Astrocyte of the hippocampus (primary cell): ENCODE measurements around the gene VWA7.
"Not testable (repeated sequence)": the region's sequence is repeated elsewhere in the genome, so short reads cannot be mapped to it uniquely, and the experiment has no call there.

ENCODE experiments used
- DNase-seq: peaks from one replicate; pipeline ENCODE4 v3.0.0; 2011; ENCODE audit warnings: low read depth, low spot score

Gene VWA7, protein sequence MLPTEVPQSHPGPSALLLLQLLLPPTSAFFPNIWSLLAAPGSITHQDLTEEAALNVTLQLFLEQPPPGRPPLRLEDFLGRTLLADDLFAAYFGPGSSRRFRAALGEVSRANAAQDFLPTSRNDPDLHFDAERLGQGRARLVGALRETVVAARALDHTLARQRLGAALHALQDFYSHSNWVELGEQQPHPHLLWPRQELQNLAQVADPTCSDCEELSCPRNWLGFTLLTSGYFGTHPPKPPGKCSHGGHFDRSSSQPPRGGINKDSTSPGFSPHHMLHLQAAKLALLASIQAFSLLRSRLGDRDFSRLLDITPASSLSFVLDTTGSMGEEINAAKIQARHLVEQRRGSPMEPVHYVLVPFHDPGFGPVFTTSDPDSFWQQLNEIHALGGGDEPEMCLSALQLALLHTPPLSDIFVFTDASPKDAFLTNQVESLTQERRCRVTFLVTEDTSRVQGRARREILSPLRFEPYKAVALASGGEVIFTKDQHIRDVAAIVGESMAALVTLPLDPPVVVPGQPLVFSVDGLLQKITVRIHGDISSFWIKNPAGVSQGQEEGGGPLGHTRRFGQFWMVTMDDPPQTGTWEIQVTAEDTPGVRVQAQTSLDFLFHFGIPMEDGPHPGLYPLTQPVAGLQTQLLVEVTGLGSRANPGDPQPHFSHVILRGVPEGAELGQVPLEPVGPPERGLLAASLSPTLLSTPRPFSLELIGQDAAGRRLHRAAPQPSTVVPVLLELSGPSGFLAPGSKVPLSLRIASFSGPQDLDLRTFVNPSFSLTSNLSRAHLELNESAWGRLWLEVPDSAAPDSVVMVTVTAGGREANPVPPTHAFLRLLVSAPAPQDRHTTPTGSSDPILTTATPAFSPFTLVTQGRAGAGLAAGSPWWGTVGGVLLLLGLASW

DNA sequence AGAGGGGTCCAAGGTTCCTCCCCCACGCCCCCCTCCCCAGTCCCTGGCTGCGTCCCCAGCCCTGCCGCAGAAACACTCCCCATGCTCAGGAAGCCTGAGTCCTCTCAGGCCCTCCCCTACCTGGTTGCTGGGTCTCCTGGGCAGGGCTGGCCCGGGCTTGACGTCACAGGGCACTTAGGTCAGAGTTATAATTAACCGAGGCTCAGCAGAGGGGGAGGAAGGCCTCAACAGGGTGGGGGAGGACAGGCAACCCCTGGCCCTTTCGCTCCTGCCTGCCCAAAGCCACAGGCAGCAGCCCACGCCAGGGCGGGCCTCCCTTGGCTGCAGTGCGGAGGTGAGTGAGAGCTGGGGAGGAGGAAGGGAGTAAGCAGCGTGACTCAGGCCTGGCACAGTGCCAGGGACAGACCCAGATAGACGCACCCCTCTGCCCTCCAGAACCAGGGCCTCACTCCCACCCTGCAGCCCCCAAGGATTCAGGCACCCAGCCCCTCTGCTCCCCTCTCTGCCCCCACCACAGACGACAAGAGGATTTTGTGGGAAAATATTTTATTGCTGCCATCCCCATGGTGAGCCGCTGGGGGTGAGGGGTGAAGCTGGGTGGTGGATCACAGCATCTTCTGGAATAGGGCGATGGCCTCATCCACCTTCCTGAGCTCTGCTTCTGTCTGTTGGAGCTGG is at the start of gene VWA7:
VWA7 (minus strand) TSS at position 340 of the 678 bp plus-strand sequence. CDS start 549 bp downstream, outside the sequence.
- peak; percentile 84 for DNase-seq

DNA sequence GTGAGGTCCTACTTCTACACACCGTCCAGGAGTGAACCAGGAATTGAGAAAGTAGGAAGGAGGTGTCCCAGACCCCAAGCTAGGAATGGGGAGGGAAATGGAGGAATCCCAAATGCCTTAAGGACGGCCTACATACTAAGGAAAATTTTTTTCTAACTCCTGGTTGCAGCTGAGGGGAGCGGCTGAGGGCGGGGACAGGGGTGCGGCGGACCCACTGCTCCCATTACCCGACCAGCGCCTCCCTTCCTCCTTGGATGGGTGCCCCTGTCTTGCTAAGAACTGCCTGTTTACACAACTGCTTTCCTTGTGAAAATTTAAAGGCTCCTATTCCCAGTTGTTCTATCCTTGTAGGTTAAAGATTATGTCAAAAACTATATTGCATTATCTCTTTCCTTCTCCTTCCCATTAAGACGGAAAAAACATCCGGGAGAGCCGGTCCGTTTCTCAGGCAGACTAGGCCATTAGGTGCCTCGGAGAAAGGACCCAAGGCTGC is 49.7 kb upstream of the VWA7 start:
- peak; percentile 89 for DNase-seq

DNA sequence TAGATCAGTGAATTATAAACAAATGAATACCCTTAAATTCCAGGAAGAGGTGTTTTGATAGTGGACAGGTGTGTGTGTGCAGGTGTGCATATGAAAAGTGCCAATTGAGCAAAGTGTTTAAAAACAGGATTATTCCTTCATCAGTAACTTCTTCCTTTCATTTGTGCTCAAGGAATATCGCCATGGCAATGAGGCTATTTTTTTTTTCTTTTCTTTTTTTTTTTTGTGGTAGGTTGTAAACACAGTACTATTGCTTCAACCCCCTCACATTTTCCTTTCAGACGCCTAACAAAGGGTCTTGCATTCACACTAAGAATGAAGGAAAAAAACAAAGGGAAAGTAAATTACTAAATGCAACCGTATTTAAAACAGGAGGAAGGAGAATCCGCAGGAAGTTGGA is 48.4 kb upstream of the VWA7 start:
- DNase-seq, result no peak

DNA sequence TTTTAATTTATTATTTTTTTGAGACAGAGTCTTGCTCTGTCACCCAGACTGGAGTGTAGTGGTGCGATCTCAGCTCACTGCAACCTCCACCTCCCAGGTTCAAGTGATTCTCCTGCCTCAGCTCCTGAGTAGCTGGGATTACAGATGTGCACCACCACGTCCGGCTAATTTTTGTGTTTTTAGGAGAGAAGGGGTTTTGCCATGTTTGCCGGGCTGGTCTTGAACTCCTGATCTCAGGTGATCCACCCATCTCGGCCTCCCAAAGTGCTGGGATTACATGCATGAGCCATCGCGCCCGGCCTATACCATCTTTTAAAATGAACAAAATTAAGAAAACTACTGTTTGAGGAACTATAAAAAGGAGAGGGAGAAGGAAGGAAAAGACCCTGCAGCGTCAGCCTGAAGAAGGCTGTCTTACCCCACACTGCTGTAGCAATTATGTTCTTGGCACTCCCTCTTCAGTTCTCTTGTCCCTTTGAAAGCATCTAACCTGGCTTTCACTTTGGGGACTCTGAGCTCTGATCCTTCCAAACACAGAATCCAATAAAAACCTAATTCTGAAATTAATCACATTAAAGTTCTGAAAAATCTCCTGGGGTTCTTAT is 46.6 kb upstream of the VWA7 start:
- not testable (repeated sequence) for DNase-seq

DNA sequence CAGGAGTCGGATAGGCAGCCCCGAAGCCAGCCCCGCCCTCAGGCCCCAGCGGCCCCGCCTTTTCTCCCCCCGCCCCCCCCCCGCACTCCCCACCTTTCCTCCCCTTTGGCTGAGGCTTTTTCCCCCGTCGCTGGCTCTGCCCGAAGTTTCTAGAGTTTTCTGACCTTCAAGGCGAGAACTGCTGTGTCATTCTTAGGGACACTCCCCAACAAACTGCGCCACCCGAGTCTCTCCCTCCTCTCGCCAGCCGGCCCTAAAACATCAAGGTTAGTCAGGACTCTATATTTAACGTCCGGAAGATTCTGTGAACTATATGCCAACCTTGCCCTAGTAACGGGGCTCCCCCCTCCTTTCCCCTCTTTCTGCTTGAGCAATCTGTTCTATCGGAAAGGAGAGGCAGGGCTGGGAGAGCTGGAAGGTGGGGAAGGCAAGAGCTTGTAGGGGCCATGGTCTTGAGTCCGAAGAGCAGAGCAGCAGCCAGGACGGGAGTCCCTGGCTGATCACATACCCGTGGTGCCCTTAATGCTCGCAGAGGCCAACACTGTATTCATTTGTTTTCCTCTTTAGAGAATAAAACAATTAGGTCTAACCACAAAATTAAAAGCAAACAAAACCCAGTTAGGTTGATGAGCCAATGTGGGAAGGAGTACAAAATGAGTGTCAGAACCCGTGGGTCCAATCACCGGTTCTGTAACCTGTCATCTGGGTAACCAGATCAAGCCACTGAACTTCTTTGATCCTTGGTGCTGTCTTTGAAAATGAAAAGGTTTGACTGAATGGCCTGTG is 45.1 kb upstream of the VWA7 start:
- DNase-seq, result peak; percentile 79

DNA sequence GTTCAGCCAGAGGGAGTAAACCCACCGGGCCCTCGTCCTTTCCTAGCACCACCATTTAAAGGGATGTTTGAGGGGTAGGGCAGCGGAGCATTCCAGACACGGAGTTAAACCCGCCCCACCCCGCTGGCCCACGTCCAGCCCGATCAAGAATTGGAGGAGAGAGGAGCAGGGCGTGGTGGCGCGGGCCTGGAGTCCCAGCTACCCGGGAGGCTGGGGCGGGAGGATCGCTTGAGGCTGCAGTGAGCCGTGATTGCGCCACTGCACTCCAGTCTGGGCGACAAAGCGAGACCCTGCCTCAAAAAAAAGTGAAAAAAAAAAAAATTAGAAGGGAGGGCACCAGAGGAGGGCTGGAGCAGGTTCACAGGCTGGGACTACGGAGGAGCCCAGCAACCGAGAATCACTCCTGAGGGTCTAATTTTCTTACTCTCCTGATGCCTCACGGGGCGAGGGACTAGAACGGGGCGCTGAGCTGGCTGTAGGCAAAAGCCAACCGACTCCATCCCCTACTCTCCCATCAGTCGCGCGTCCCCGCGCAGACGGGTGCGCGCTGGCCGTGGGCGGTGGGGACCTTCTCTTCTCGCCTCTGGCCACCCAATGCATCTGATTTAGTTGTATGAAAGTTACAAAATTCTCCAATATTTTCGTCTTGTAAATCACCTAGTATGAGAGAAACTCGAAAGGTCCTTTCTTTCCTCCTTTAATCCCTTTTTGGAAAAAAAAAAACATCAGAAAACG is 44.3 kb upstream of the VWA7 start:
- peak; percentile 77 for DNase-seq

DNA sequence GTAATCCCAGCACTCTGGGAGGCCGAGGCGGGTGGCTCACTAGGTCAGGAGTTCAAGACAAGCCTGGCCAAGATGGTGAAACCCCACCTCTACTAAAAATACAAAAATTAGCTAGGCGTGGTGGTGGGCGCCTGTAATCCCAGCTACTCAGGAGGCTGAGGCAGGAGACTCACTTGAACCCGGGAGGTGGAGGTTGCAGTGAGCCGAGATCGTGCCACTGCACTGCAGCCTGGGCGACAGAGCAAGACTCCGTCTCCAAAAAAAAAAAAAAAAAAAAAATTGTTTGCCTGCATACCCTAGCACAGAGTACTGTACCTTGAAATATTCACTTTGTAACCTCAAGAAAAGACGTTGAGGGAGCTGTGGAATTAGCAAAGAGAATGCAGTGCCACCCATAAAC is 43.3 kb upstream of the VWA7 start:
- DNase-seq, result not testable (repeated sequence)

DNA sequence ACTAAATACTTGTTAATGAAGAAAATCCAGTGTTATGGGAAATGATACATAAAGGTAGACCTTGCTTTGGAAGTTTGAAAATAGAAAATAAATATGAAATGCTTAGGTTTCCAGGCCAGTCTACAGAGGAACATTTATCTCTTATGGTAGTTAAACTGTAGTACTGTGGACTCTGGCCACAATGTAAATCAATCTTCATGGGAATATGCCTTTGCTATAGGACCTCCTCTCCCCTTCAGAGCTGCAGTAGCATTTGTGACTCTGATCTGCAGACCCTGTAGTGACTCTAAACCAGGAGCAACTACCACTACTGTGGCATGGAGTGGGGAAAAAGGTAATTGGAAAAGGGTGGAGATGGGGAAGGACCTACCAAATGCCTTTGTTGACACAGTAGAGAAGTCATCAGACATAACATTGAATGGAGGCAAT is 42.8 kb upstream of the VWA7 start:
- DNase-seq, result no peak

DNA sequence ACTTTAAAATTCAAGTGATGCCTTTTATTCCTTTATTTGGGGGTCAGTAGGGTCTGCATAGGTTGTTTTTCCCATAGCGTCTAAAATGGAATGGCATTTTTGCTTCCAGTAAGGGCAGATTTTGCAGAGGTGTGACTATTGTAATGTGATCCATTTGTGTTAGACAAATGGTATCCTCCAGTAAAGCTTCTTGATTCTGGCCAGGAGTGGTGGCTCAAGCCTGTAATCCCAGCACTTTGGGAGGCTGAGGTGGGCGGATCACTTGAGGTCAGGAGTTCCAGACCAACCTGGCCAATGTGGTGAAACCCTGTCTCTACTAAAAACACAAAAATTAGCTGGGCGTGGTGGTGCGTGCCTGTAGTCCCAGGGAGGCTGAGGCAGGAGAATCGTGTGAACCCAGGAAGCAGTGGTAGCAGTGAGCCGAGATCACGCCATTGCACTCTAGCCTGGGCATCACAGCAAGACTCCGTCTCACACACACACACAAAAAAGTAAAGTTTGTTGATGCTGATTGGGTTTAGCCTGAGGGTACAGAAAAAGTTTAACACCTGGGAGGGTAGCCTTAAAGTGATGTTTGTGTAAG is 40.9 kb upstream of the VWA7 start:
- not testable (repeated sequence) for DNase-seq

DNA sequence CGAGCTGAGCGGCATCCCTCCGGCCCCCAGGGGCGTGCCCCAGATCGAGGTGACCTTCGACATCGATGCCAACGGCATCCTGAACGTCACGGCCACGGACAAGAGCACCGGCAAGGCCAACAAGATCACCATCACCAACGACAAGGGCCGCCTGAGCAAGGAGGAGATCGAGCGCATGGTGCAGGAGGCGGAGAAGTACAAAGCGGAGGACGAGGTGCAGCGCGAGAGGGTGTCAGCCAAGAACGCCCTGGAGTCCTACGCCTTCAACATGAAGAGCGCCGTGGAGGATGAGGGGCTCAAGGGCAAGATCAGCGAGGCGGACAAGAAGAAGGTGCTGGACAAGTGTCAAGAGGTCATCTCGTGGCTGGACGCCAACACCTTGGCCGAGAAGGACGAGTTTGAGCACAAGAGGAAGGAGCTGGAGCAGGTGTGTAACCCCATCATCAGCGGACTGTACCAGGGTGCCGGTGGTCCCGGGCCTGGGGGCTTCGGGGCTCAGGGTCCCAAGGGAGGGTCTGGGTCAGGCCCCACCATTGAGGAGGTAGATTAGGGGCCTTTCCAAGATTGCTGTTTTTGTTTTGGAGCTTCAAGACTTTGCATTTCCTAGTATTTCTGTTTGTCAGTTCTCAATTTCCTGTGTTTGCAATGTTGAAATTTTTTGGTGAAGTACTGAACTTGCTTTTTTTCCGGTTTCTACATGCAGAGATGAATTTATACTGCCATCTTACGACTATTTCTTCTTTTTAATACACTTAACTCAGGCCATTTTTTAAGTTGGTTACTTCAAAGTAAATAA is 40.2 kb upstream of the VWA7 start:
- DNase-seq, result not testable (repeated sequence)

DNA sequence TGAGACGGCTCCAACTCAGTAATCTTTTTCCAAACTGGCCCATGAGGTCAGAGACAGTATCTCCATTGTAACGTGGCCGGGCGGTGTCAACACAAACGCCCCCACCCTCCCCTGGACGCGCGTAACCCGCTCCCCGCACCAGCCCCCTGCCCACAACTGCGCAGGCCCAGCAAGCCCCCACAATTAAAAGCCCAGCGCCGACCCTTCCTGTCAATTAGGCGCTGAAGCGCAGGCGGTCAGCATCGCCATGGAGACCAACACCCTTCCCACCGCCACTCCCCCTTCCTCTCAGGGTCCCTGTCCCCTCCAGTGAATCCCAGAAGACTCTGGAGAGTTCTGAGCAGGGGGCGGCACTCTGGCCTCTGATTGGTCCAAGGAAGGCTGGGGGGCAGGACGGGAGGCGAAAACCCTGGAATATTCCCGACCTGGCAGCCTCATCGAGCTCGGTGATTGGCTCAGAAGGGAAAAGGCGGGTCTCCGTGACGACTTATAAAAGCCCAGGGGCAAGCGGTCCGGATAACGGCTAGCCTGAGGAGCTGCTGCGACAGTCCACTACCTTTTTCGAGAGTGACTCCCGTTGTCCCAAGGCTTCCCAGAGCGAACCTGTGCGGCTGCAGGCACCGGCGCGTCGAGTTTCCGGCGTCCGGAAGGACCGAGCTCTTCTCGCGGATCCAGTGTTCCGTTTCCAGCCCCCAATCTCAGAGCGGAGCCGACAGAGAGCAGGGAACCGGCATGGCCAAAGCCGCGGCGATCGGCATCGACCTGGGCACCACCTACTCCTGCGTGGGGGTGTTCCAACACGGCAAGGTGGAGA is 38.1 kb upstream of the VWA7 start, which contains the start of the genes HSPA1A and HSPA1L:
HSPA1A (plus strand) TSS at position 519 of the 814 bp plus-strand sequence; CDS start at position 733, 214 bp downstream.
HSPA1L (minus strand) TSS at position 259 of the 814 bp plus-strand sequence. CDS start 3,311 bp downstream, outside the sequence.
- DNase-seq, result peak; percentile 98

DNA sequence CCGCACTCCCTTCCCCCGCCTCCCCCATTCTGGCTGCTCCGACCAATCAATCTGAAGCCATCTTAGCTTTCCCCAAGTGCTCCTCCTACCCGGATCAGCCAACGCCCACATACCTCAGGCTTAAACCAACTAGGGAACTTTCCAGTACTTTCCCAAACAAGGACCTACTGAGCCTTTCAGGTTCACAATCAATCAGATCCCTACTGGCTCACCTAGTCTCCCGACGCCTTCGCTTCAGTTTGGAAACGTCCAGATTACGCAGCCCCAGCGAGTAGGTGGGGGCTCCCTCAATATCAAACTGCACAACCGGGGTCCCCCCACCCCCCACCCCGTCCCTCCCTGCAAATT is 37.5 kb upstream of the VWA7 start:
- peak; percentile 98 for DNase-seq

DNA sequence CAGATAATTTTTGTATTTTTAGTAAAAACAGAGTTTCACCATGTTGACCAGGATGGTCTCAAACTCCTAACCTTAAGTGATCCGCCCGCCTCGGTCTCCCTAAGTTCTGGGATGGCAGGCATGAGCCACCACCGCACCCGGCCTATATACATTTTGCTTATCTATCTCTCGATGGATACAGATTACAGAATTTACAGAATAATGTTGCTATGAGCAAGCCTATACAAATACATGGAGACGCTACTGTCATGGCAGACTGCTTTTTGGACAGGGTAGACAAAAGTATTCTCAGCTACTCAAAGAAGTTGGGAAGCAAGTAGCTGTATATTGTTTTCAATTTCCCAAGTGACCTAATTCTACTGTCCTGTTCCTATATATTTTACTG is 36.3 kb upstream of the VWA7 start:
- no peak for DNase-seq

DNA sequence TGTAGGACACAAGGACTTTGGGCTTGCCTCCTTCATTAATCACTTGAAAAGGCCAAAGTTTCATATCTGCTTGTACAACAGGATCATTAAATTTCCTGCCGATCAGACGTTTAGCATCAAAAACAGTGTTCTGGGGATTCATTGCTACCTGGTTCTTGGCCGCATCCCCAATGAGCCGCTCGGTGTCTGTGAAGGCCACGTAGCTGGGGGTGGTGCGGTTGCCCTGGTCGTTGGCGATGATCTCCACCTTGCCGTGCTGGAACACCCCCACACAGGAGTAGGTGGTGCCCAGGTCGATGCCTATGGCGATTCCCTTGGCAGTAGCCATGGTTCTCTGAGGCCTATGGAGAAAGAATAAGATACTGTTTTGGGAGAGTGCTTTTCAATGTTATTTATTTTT is 34.5 kb upstream of the VWA7 start:
- DNase-seq, result no peak

DNA sequence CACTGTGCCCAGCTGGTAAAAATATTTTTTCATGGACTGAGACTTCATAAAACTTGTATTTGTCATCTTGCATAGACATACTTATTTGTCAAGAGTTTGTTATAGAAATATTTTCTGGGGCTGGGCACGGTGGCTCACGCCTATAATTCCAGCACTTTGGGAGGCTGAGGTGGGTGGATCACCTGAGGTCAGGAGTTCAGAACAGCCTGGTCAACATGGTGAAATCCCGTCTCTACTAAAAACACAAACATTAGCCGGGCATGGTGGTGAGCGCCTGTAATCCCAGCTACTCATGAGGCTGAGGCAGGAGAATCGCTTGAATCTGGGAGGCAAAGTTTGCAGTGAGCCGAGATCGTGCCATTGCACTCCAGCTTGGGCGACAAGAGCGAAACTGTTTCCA is 31.5 kb upstream of the VWA7 start:
- DNase-seq, result not testable (repeated sequence)

DNA sequence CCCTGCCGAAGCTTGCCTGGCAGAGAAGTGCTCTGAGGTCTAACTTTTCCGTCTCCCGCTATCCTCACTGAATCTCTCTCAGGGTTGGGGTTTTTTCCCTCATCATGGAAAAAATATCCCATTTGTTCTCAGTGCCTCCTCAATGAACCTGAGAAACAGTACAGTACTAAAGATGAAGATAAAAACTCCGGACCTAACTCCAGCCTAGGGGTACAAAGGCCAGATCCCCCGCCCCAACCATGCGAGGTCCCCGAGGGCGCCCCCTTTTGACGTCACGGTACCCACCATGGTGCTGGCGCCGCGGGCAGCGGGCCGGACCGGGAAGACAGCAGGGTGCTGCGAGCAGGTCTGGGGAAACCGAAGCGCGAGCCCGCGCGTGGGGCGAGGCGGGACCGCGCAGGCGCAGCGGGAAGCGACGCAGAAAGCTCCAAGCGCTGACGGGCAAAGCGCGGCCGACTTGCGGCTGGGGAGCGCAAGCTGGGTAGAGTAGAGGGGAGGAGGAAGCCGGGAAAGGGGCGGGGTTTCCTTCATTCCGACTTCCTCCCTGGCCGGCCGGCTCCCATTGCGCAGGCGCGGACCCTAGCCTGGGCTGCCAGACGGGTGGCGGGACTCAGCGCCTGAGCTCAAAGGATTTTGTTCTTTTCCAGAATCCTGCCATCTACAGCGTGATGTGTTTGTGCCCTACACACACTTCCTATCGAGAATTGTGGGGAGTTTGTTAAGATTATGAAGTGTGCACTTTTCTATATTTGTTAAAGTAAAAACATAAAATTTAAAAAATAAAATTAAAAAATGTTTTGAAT is 29.5 kb upstream of the VWA7 start, which contains the start of gene LSM2:
LSM2 (minus strand) TSS at position 497 of the 803 bp plus-strand sequence; CDS start at position 288, 209 bp downstream.
- peak; percentile 99 for DNase-seq
